Hepatocyte (in vitro differentiated cells): ENCODE measurements around the gene CBFA2T3. TPM values are rescaled to one million over a fixed set of nuclear protein-coding genes. Genes with fewer than 3 reads are reported as not detected.
"Not testable (repeated sequence)": the region's sequence is repeated elsewhere in the genome, so short reads cannot be mapped to it uniquely, and the experiment has no call there.

ENCODE experiments used
- DNase-seq: peaks from one replicate; pipeline ENCODE4 v3.0.0-alpha.2; 2016; ENCODE audit warnings: low spot score
- H2AFZ ChIP-seq: fragments of 200-600 bp; sonication (generic); 2 replicates; pipeline ENCODE4 v1.6.0; 2016; ENCODE audit warnings: antibody characterized with exemption, mild to moderate bottlenecking
- H3K27ac ChIP-seq: fragments of 200-600 bp; sonication (generic); 2 replicates; pipeline ENCODE4 v1.5.1; 2016; ENCODE audit warnings: mild to moderate bottlenecking
- H3K27me3 ChIP-seq: fragments of 200-600 bp; sonication (generic); 2 replicates; pipeline ENCODE4 v1.6.1; 2016
- H3K36me3 ChIP-seq: fragments of 200-600 bp; sonication (generic); replicated peaks from 2 replicates; pipeline ENCODE4 v1.5.1; 2016; ENCODE audit warnings: low read depth; ENCODE audit not compliant: insufficient read depth
- H3K4me1 ChIP-seq: fragments of 200-600 bp; sonication (generic); 2 replicates; pipeline ENCODE4 v1.5.1; 2016; ENCODE audit warnings: mild to moderate bottlenecking, moderate library complexity; ENCODE audit not compliant: insufficient read depth
- H3K4me2 ChIP-seq: fragments of 200-600 bp; sonication (generic); 2 replicates; pipeline ENCODE4 v1.6.0; 2016
- H3K4me3 ChIP-seq: fragments of 200-600 bp; sonication (generic); 2 replicates; pipeline ENCODE4 v1.5.1; 2016; ENCODE audit warnings: mild to moderate bottlenecking
- H3K79me2 ChIP-seq: fragments of 200-600 bp; sonication (generic); 2 replicates; pipeline ENCODE4 v1.6.0; 2017; ENCODE audit warnings: mild to moderate bottlenecking
- H3K9me2 ChIP-seq: fragments of 200-600 bp; sonication (generic); replicated peaks from 2 replicates; pipeline ENCODE4 v1.6.0; 2017; ENCODE audit warnings: mild to moderate bottlenecking; ENCODE audit not compliant: insufficient read depth
- H3K9me3 ChIP-seq: fragments of 200-600 bp; sonication (generic); 2 replicates; pipeline ENCODE4 v1.5.1; 2016; ENCODE audit warnings: low read depth, mild to moderate bottlenecking
- H4K20me1 ChIP-seq: fragments of 200-600 bp; sonication (generic); 2 replicates; pipeline ENCODE4 v1.6.0; 2016; ENCODE audit warnings: mild to moderate bottlenecking; ENCODE audit not compliant: insufficient read depth, poor library complexity, severe bottlenecking
- CTCF ChIP-seq: fragments of 200-600 bp; sonication (generic); IDR thresholded peaks from 2 replicates; pipeline ENCODE4 v1.5.1; 2016; ENCODE audit warnings: antibody characterized with exemption, mild to moderate bottlenecking; ENCODE audit not compliant: poor library complexity
- EZH2 ChIP-seq: fragments of 200-600 bp; sonication (generic); IDR thresholded peaks from 2 replicates; pipeline ENCODE4 v1.6.1; 2016; ENCODE audit warnings: antibody characterized with exemption, mild to moderate bottlenecking, borderline replicate concordance
- EZH2phosphoT487 ChIP-seq: fragments of 200-600 bp; sonication (generic); IDR thresholded peaks from one replicate; pipeline ENCODE4 v1.6.1; 2018; ENCODE audit warnings: antibody characterized with exemption, mild to moderate bottlenecking, low read depth, moderate library complexity; ENCODE audit not compliant: unreplicated experiment, severe bottlenecking
- WGBS: methylation state at CpG from one replicate; pipeline ENCODE4 v1.1.6; 2016; ENCODE audit warnings: low lambda C conversion rate; ENCODE audit errors: missing lambda C conversion rate; 5-methylcytosine and 5-hydroxymethylcytosine counted together
- polyA plus RNA-seq: library from polyadenylated mRNA; unstranded; fragments of >200 nt; fragmentation: Nextera tagmentation; extraction: Ambion mirVana; gene quantifications from 2 replicates; pipeline ENCODE4 v1.2.1, GENCODE V29; 2016
- total RNA-seq: library from RNA; depleted of rRNA; stranded (reverse); fragments of >200 nt; gene quantifications from 2 replicates; pipeline ENCODE4 v1.2.3, GENCODE V29; 2014

CBFA2T3 gene
- total and polyA plus RNA-seq, 2 experiments from 2014 or later, result 0.07 to 1.5 TPM

- Histone ChIP-seq H3K36me3 (no peaks in the 10 kb centered on the region), H3K4me3 (no peak overlapping the region), H3K4me2 (no peak overlapping the region), H3K4me1 (no peaks in the 10 kb centered on the region), H3K9me2 (no peaks in the 10 kb centered on the region), H3K9me3 (no peaks in the 10 kb centered on the region), H3K27ac (no peak overlapping the region), H2AFZ (no peak overlapping the region), H3K79me2 (no peaks in the 10 kb centered on the region), H4K20me1 (no peaks in the 10 kb centered on the region), H3K27me3 (no peaks in the 10 kb centered on the region)
- 91% methylated on average over 16 of the region's 16 CpGs for WGBS
- TF ChIP-seq EZH2 (no peak), EZH2phosphoT487 (no peak)
- DNase-seq, result no peak
Measured at GRCh38 chr16:89019511-89019910, 42.5 kb upstream of the CBFA2T3 start.

DNA sequence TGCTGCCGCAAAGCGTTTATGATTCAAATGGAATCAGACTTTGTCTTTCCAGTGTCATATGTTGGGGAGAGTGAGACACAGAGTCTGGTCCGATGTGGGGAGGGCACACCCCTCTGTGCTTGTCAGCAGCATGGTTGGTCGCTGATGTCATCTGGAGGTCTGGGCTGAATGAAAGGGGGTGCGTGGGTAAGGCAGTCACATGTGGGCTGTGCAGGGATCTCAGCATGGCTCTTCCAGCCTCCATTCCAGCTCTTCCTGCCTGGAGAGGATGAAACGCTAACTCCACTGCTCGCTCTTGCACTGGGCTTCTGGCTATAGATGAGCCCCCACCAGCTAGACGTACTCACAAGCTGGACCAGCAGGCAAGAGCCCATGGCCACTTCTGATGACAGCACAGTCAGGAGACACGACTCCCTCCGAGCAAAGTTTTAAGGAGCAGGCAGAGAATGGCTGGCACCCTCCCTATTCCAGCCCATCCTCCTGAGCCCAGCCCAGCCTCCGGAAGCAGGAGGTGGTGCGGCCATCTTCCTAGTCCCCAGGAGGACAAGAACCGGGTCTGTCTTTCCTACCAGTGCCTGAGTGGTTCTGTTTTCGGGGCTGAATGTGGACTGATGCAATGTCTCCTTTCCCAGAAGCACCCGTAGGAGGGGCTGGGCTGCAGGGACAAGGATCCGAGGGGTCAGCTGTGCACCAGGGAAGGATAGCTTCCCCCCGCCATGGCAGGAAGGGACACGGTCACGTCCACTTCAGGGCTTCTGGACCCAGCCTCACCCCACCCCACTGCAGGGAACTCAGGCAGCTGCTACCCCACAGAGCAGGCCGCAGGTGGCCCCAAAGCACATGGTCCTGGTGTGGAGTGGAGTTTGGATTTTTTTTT lies 41.5 kb upstream of the CBFA2T3 start:
- no peaks in the 10 kb centered on the region for H3K27me3 ChIP-seq
- no peak for TF ChIP-seq EZH2phosphoT487
- no peak for TF ChIP-seq CTCF
- TF ChIP-seq EZH2, result no peak
- H2AFZ ChIP-seq, result no peak overlapping the region
- no peaks in the 10 kb centered on the region for H3K79me2 ChIP-seq
- H3K27ac ChIP-seq, result no peak overlapping the region
- H3K9me2 ChIP-seq, result no peaks in the 10 kb centered on the region
- DNase-seq, result no peak
- no peaks in the 10 kb centered on the region for H3K9me3 ChIP-seq
- no peaks in the 10 kb centered on the region for H4K20me1 ChIP-seq
- 81% methylated on average over 20 of the region's 20 CpGs for WGBS
- H3K4me3 ChIP-seq, result no peak overlapping the region
- H3K4me2 ChIP-seq, result no peak overlapping the region
- H3K4me1 ChIP-seq, result no peaks in the 10 kb centered on the region
- H3K36me3 ChIP-seq, result no peaks in the 10 kb centered on the region

DNA sequence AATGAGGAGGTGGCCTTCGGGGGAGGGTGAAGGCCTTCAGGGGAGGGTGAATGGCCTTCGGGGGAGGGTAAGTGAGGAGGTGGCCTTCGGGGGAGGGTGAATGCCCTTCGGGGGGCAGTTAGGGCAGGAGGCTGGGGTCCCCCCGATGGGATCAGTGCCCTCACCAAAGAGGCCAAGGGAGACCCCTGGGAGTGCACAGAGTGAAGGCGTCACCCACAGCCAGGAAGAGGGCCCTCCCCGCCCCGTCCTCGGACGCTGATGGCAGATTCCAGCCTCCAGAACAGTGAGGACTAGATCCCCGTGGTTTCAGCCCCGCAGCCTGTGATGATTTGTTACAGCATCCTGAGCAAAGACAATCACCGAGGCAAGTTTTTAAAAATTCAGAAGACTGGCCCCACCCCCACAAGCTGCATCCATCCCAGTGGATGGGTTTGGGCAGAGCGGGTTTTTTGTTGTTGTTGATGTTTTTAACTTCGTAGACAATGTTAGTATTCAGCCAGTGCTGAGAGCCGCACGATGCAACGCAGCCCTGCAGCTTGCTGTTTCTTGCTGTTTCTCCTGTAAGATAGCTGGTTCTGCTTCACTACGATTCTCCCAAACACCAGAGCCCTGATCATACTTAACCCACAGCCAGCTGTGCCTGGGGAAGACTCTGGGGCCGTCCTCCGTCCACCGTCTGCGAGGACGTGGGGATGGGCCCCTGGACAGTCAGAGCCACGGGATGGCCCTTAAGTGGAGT lies 40.7 kb upstream of the CBFA2T3 start:
- H3K4me1 ChIP-seq, result no peaks in the 10 kb centered on the region

DNA sequence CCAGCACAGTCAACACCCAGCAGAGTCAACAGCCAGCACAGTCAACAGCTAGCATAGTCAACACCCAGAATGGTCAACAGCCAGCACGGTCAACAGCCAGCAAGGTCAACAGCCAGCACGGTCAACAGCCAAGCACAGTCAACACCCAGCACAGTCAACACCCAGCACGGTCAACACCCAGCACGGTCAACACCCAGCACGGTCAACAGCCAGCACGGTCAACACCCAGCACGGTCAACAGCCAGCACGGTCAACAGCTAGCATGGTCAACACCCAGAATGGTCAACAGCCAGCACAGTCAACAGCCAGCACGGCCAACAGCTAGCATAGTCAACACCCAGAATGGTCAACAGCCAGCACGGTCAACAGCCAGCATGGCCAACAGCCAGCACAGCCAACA lies 39.6 kb upstream of the CBFA2T3 start:
- H2AFZ ChIP-seq, H4K20me1 ChIP-seq, H3K4me3 ChIP-seq, DNase-seq, H3K4me1 ChIP-seq, H3K9me3 ChIP-seq, H3K27me3 ChIP-seq, H3K79me2 ChIP-seq, H3K4me2 ChIP-seq, H3K9me2 ChIP-seq, H3K36me3 ChIP-seq, H3K27ac ChIP-seq: not testable (repeated sequence)
- WGBS, result 97% methylated on average over 10 of the region's 10 CpGs

More for the DNA sequence above, 40.7 kb upstream of the CBFA2T3 start:
- Histone ChIP-seq H3K9me2 (no peaks in the 10 kb centered on the region), H4K20me1 (no peaks in the 10 kb centered on the region), H3K9me3 (no peaks in the 10 kb centered on the region), H3K4me3 (no peak overlapping the region), H2AFZ (no peak overlapping the region), H3K27me3 (no peaks in the 10 kb centered on the region), H3K36me3 (no peaks in the 10 kb centered on the region), H3K4me2 (no peak overlapping the region), H3K27ac (no peak overlapping the region), H3K79me2 (no peaks in the 10 kb centered on the region)
- 83% methylated on average over 20 of the region's 25 CpGs for WGBS
- no peak for DNase-seq
- TF ChIP-seq CTCF (no peak), EZH2phosphoT487 (no peak), EZH2 (no peak)
